HEK293 (cell line): Measurements from ENCODE around the gene CFAP73.

ENCODE experiments used
- GLIS2 ChIP-seq: fragments of 450-650 bp; formaldehyde crosslinking; IDR thresholded peaks from 2 replicates; pipeline ENCODE4 v1.5.1; 2016; ENCODE audit warnings: missing biosample characterization, missing genetic modification characterization
- HOXD13 ChIP-seq: sonication (generic); formaldehyde crosslinking; IDR thresholded peaks from 2 replicates; pipeline ENCODE4 v1.8.0; 2022; ENCODE audit warnings: missing genetic modification reagents, borderline replicate concordance
- RBAK ChIP-seq: fragments of 450-650 bp; formaldehyde crosslinking; IDR thresholded peaks from 2 replicates; pipeline ENCODE4 v1.5.1; 2016; ENCODE audit warnings: missing biosample characterization, missing genetic modification characterization
- SP3 ChIP-seq: fragments of 450-650 bp; formaldehyde crosslinking; IDR thresholded peaks from 2 replicates; pipeline ENCODE4 v1.5.1; 2016; ENCODE audit warnings: missing biosample characterization, missing genetic modification characterization
- ZFP69B ChIP-seq: fragments of 450-650 bp; formaldehyde crosslinking; IDR thresholded peaks from 2 replicates; pipeline ENCODE4 v1.5.1; 2016; ENCODE audit warnings: missing biosample characterization, missing genetic modification characterization
- ZNF10 ChIP-seq: fragments of 450-650 bp; formaldehyde crosslinking; IDR thresholded peaks from 2 replicates; pipeline ENCODE4 v1.5.1; 2017; ENCODE audit warnings: missing biosample characterization, missing genetic modification characterization
- ZNF169 ChIP-seq: fragments of 450-650 bp; formaldehyde crosslinking; IDR thresholded peaks from 2 replicates; pipeline ENCODE4 v1.5.1; 2016; ENCODE audit warnings: missing biosample characterization, missing genetic modification characterization
- ZNF211 ChIP-seq: fragments of 450-650 bp; formaldehyde crosslinking; IDR thresholded peaks from 2 replicates; pipeline ENCODE4 v1.5.1; 2016; ENCODE audit warnings: low read depth, missing biosample characterization, missing genetic modification characterization
- ZNF341 ChIP-seq: fragments of 450-650 bp; formaldehyde crosslinking; IDR thresholded peaks from 2 replicates; pipeline ENCODE4; 2016; ENCODE audit warnings: low read depth, missing biosample characterization, missing genetic modification characterization
- ZNF426 ChIP-seq: fragments of 450-650 bp; formaldehyde crosslinking; IDR thresholded peaks from 2 replicates; pipeline ENCODE4 v1.5.1; 2017; ENCODE audit warnings: missing biosample characterization, missing genetic modification characterization, mild to moderate bottlenecking, inconsistent platforms, moderate library complexity
- ZNF658 ChIP-seq: fragments of 450-650 bp; formaldehyde crosslinking; IDR thresholded peaks from 2 replicates; pipeline ENCODE4; 2016; ENCODE audit warnings: missing biosample characterization, missing genetic modification characterization
- ZNF660 ChIP-seq: fragments of 450-650 bp; IDR thresholded peaks from 2 replicates; pipeline ENCODE4 v1.5.1; 2018; ENCODE audit warnings: missing biosample characterization, mild to moderate bottlenecking, missing genetic modification characterization
- ZNF677 ChIP-seq: fragments of 450-650 bp; IDR thresholded peaks from 2 replicates; pipeline ENCODE4 v1.5.0; 2018; ENCODE audit warnings: missing biosample characterization, mild to moderate bottlenecking, missing genetic modification characterization, moderate library complexity
- ZNF843 ChIP-seq: fragments of 450-650 bp; formaldehyde crosslinking; IDR thresholded peaks from 2 replicates; pipeline ENCODE4 v1.5.1; 2016; ENCODE audit warnings: missing biosample characterization, missing genetic modification characterization
- ZSCAN30 ChIP-seq: fragments of 450-650 bp; IDR thresholded peaks from 2 replicates; pipeline ENCODE4 v1.5.1; 2018; ENCODE audit warnings: missing biosample characterization, mild to moderate bottlenecking, missing genetic modification characterization, moderate library complexity
- ZXDB ChIP-seq: fragments of 450-650 bp; formaldehyde crosslinking; IDR thresholded peaks from 2 replicates; pipeline ENCODE4 v1.5.1; 2016; ENCODE audit warnings: missing biosample characterization, missing genetic modification characterization
- TF ChIP-seq, protein P1 (sequence below): fragments of 450-650 bp; formaldehyde crosslinking; IDR thresholded peaks from 2 replicates; pipeline ENCODE4 v1.5.1; 2016; ENCODE audit warnings: missing biosample characterization, missing genetic modification characterization, borderline replicate concordance
- TF ChIP-seq, protein P2 (sequence below): fragments of 450-650 bp; formaldehyde crosslinking; IDR thresholded peaks from 2 replicates; pipeline ENCODE4 v1.5.1; 2016; ENCODE audit warnings: missing biosample characterization, missing genetic modification characterization
- TF ChIP-seq, protein P3 (sequence below): fragments of 450-650 bp; formaldehyde crosslinking; IDR thresholded peaks from 2 replicates; pipeline ENCODE4 v1.5.1; 2016; ENCODE audit warnings: missing biosample characterization, missing genetic modification characterization, borderline replicate concordance
- TF ChIP-seq, protein P4 (sequence below): fragments of 450-650 bp; formaldehyde crosslinking; IDR thresholded peaks from 2 replicates; pipeline ENCODE4 v1.5.1; 2016; ENCODE audit warnings: missing biosample characterization, missing genetic modification characterization
- TF ChIP-seq, protein P5 (sequence below): fragments of 450-650 bp; formaldehyde crosslinking; IDR thresholded peaks from 2 replicates; pipeline ENCODE4 v1.5.1; 2016; ENCODE audit warnings: missing biosample characterization, missing genetic modification characterization

Gene CFAP73

DNA sequence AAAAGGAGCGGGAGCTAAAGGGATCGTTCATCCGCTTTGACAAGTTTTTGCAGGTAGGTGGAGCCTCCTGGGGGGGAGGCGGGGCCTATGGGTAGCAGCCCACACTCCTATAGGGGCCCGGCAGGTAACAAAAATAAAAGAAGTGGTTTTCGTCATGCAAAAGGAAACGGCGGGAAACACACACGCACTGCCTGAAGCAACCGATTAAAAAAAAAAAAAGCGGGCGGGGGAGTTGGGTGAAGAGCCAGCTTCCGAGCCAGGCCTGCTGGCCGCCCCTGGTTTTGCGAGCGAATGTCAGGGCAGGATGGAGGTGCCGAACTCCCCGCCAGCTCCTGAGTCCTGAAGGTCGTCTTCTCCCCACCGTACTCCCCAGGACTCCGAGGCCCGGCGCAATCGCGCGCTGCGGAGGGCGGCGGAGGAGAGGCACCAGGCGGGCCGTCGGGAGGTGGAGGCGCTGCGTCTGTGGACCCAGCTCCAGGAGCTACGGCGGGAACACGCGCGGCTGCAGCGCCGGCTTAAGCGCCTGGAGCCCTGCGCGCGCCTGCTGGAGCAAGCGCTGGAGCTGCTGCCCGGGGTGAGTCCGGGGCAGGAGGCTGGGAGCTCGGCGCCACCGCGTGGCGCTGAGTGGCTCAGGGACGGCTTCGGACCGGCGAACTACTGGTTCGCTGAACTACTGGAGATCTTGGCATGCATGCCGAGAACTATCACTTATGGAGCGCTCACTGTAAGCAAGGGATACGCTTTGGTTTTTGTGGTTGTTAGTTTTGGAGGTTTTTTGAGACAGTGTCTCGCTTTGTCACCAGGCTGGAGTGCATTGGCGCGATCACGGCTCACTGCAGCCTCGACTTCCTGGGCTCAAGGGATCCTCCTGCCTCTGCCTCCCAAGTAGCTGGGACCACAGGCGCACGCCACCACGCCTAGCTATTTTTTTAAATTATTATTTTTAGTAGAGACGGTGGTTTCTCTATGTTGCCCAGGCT, 3.6 kb downstream of the CFAP73 start (continued):
- TF ChIP-seq GLIS2 (tag by site-specific recombination), result peak; percentile 14; the same call in 1 of the 2 replicates
- TF ChIP-seq, protein P1, sequence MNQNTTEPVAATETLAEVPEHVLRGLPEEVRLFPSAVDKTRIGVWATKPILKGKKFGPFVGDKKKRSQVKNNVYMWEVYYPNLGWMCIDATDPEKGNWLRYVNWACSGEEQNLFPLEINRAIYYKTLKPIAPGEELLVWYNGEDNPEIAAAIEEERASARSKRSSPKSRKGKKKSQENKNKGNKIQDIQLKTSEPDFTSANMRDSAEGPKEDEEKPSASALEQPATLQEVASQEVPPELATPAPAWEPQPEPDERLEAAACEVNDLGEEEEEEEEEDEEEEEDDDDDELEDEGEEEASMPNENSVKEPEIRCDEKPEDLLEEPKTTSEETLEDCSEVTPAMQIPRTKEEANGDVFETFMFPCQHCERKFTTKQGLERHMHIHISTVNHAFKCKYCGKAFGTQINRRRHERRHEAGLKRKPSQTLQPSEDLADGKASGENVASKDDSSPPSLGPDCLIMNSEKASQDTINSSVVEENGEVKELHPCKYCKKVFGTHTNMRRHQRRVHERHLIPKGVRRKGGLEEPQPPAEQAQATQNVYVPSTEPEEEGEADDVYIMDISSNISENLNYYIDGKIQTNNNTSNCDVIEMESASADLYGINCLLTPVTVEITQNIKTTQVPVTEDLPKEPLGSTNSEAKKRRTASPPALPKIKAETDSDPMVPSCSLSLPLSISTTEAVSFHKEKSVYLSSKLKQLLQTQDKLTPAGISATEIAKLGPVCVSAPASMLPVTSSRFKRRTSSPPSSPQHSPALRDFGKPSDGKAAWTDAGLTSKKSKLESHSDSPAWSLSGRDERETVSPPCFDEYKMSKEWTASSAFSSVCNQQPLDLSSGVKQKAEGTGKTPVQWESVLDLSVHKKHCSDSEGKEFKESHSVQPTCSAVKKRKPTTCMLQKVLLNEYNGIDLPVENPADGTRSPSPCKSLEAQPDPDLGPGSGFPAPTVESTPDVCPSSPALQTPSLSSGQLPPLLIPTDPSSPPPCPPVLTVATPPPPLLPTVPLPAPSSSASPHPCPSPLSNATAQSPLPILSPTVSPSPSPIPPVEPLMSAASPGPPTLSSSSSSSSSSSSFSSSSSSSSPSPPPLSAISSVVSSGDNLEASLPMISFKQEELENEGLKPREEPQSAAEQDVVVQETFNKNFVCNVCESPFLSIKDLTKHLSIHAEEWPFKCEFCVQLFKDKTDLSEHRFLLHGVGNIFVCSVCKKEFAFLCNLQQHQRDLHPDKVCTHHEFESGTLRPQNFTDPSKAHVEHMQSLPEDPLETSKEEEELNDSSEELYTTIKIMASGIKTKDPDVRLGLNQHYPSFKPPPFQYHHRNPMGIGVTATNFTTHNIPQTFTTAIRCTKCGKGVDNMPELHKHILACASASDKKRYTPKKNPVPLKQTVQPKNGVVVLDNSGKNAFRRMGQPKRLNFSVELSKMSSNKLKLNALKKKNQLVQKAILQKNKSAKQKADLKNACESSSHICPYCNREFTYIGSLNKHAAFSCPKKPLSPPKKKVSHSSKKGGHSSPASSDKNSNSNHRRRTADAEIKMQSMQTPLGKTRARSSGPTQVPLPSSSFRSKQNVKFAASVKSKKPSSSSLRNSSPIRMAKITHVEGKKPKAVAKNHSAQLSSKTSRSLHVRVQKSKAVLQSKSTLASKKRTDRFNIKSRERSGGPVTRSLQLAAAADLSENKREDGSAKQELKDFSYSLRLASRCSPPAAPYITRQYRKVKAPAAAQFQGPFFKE, result no peak
- peak; percentile 82; the same call in 1 of the 2 replicates for TF ChIP-seq ZNF660
- TF ChIP-seq ZNF677 (tag by site-specific recombination), result no peak
- TF ChIP-seq HOXD13 (CRISPR knock-in tag), result no peak
- TF ChIP-seq ZNF211 (tag by site-specific recombination), result no peak
- peak; percentile 95 for TF ChIP-seq ZNF341 (tag by site-specific recombination)
- TF ChIP-seq ZSCAN30 (tag by site-specific recombination), result no peak; the same call in none of the 2 replicates
- TF ChIP-seq, protein P2, sequence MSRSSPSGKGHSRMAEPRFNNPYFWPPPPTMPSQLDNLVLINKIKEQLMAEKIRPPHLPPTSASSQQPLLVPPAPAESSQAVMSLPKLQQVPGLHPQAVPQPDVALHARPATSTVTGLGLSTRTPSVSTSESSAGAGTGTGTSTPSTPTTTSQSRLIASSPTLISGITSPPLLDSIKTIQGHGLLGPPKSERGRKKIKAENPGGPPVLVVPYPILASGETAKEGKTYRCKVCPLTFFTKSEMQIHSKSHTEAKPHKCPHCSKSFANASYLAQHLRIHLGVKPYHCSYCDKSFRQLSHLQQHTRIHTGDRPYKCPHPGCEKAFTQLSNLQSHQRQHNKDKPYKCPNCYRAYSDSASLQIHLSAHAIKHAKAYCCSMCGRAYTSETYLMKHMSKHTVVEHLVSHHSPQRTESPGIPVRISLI (tag by site-specific recombination), result peak; percentile 72; the same call in 1 of the 2 replicates
- no peak for TF ChIP-seq ZNF169 (tag by site-specific recombination)
- TF ChIP-seq SP3 (tag by site-specific recombination), result peak; percentile 42; the same call in 1 of the 2 replicates
- TF ChIP-seq ZFP69B (tag by site-specific recombination), result peak; percentile 99
- TF ChIP-seq ZXDB (tag by site-specific recombination), result peak; percentile 40; the same call in 1 of the 2 replicates
- peak; percentile 16; the same call in 1 of the 2 replicates for TF ChIP-seq ZNF843 (tag by site-specific recombination)
- no peak for TF ChIP-seq RBAK (tag by site-specific recombination)
- no peak for TF ChIP-seq ZNF658 (tag by site-specific recombination)
- TF ChIP-seq, protein P3, sequence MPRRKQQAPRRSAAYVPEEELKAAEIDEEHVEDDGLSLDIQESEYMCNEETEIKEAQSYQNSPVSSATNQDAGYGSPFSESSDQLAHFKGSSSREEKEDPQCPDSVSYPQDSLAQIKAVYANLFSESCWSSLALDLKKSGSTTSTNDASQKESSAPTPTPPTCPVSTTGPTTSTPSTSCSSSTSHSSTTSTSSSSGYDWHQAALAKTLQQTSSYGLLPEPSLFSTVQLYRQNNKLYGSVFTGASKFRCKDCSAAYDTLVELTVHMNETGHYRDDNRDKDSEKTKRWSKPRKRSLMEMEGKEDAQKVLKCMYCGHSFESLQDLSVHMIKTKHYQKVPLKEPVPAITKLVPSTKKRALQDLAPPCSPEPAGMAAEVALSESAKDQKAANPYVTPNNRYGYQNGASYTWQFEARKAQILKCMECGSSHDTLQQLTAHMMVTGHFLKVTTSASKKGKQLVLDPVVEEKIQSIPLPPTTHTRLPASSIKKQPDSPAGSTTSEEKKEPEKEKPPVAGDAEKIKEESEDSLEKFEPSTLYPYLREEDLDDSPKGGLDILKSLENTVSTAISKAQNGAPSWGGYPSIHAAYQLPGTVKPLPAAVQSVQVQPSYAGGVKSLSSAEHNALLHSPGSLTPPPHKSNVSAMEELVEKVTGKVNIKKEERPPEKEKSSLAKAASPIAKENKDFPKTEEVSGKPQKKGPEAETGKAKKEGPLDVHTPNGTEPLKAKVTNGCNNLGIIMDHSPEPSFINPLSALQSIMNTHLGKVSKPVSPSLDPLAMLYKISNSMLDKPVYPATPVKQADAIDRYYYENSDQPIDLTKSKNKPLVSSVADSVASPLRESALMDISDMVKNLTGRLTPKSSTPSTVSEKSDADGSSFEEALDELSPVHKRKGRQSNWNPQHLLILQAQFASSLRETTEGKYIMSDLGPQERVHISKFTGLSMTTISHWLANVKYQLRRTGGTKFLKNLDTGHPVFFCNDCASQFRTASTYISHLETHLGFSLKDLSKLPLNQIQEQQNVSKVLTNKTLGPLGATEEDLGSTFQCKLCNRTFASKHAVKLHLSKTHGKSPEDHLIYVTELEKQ (tag by site-specific recombination), result no peak
- TF ChIP-seq, protein P4, sequence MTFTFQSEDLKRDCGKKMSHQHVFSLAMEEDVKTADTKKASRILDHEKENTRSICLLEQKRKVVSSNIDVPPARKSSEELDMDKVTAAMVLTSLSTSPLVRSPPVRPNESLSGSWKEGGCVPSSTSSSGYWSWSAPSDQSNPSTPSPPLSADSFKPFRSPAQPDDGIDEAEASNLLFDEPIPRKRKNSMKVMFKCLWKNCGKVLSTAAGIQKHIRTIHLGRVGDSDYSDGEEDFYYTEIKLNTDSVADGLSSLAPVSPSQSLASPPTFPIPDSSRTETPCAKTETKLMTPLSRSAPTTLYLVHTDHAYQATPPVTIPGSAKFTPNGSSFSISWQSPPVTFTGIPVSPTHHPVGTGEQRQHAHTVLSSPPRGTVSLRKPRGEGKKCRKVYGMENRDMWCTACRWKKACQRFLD, result no peak
- TF ChIP-seq, protein P5, sequence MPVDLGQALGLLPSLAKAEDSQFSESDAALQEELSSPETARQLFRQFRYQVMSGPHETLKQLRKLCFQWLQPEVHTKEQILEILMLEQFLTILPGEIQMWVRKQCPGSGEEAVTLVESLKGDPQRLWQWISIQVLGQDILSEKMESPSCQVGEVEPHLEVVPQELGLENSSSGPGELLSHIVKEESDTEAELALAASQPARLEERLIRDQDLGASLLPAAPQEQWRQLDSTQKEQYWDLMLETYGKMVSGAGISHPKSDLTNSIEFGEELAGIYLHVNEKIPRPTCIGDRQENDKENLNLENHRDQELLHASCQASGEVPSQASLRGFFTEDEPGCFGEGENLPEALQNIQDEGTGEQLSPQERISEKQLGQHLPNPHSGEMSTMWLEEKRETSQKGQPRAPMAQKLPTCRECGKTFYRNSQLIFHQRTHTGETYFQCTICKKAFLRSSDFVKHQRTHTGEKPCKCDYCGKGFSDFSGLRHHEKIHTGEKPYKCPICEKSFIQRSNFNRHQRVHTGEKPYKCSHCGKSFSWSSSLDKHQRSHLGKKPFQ (tag by site-specific recombination), result no peak
- 0 out of 2 replicates have a peak, but pooled peaks have one; percentile 23 for TF ChIP-seq ZNF10
- no peak for TF ChIP-seq ZNF426 (tag by site-specific recombination)
